GM21367 (cell line): ENCODE results near the gene AEN.

Experiments
- ATAC-seq: cut with Tn5 transposase; IDR thresholded peaks from one replicate; pipeline ENCODE4 v1.9.1; 2021; ENCODE audit not compliant: unreplicated experiment

The AEN gene

DNA sequence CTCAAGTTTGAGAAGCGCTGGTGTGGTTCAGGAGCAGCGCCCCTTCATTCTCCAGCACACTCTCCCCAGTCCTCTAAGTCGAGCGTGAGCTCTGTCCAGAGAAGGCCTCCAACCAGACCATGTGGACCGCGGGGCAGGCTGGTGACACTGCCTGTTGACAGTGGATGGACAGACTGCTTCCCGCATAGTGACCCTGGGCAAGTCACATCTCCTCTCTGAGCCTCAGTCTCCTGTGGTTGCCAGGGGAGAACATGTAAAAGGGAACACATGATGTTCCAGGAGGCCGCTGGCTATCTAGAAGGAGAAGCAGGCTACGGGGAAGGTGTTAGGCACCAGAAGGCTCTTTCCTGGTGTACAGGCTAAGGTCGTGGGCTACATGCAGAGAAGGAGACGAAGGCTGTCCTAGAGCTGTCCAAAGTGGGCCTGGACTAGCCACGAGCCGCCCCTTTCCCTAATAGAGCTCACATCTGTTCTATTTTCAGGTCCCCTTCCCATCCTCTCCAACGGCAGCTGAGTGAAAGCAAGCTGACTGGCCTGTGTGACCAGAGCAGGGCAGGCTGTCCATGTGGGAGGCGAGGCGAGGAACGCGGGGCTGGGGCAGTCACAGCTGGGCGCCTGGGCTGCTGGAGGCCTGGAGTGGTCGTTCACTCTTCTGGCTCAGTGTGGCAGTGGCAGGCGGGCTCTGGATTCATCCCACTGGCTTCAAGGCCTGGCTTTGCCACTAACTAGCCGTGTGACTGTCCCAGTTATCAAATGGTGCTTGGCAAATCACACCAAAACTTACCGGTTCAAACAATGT is 28.8 kb downstream of the AEN start:
- ATAC-seq: no peak

DNA sequence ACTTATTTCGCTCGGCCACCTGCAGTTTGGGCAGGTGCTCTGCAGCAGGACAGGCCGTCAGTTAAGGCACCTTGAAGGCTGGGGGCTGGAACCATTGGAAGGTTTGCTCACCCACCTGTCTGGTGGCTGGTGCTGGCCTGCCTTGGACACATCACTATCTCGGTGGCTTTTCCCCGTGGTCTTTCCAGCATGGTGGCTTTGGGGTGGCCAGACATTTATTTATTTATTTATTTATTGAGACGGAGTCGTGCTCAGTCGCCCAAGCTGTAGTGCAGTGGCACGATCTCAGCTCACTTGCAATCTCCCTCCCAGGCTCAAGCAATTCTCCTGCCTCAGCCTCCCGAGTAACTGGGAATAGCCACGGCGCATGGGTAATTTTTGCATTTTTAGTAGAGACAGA is 29.4 kb downstream of the AEN start:
- no peak for ATAC-seq

DNA sequence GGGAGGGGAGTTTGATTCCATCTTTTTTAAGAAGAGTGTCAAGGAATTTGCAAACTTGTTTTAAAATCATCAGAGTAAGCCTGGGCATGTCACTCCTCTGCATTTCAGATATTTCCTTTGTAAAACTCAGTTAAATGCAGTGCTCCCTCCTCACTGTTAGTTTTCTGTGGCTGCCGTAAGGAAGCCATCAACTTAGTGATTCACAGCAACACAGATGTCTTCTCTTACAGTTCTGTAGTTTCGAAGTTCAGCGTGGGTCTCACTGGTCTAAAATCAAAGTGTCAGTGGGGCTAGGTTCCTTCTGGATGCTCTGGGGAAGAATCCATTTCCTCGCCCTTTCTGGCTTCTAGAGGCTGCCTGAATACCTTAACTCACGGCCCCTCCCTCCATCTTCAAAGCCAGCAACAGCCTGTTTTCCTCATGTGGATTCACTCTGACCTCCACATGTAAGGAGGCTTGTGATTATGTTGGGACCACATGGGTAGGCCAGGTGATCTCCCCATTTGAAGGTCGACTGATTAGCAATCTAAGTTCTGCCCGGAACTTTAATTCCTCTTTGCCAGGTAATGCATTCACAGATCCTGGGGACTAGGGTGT is 30.1 kb downstream of the AEN start:
- no peak for ATAC-seq

DNA sequence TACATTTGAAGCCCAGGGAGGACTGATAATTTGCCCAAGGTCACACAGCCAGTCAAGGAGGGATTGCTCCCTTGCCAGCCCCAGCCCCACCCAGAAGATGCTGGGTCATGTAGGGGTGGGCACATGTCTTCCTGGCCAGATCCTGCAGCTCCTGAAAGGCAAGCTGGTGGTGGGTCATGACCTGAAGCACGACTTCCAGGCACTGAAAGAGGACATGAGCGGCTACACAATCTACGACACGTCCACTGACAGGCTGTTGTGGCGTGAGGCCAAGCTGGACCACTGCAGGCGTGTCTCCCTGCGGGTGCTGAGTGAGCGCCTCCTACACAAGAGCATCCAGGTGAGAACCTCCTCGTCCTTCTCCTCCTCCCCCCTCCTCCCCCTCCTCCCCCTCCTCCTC is 30.8 kb downstream of the AEN start:
- no peak for ATAC-seq

DNA sequence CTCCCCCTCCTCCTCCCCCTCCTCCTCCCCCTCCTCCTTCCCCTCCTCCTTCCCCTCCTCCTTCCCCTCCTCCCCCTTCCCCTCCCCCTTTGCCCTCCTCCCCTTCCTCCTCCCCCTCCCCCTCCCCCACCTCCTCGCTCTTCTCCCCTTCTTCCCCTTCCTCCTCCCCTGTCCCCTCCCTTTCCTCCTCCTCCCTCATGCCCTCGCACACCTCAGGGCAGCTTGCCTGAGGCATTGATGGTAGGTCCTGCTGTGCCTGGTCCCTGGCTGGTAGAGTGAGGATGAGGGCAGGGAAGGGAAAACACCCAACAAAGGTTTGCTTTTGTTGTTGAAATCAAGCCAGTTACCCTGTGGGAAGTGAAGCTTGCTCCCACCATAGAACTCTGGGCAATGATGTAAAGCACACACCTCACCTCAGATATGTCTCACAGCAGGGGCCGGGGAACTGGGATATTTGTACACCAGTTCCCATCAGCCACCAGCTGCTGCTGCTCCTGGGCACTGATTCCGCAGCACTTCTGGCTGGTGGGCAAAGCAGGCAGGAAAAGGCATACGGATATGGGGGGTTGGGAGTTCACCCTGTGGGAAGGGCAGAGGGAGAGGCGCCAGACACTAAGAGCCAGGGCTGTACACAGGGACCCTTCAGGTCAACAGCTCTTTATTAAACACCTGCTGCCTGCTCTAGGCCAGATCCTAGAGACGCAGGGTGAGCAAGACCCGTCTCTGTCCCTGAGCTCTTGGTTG is 31.5 kb downstream of the AEN start:
- no peak for ATAC-seq

DNA sequence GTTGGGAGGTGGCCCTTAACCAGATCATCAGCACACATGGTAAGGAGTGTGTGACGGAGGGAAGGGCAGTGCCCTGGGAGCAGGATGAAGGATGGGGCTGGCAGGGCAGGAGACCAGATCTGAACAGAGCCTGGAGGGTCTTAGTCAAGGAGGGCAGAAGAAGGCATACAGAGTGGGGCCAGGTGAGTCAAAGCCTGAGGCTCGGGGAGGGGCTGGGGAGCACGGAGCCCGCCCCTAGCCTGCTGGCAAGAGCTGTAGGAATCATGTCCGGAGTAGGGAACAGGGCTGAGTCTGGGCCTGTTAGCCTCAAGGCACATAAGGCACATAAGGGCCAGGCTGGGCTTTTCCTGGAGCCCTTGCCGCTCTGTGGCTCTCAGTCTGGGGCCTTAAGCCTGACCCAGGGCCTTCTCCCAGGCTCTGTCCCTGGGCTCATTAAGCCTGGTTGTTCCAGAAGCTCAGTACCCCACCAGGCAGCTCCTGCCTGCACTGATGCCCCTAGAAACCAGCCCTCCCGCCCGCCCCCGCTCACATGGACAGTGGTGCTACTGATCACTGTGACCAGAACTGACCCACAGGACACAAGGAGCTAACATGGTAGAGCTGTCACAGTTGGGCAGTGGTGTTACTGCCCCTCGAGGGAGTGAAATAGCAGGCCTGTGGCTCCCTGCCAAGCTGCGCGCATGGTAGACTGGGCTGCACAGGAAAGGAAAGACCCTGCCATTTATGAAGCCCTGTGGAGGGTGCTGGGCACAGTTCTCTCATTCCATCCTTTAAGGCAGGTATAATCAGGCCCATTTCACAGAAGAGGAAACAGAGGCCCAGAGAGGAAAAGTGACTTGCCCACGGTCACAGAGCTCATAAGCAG is 32.3 kb downstream of the AEN start:
- no peak for ATAC-seq

DNA sequence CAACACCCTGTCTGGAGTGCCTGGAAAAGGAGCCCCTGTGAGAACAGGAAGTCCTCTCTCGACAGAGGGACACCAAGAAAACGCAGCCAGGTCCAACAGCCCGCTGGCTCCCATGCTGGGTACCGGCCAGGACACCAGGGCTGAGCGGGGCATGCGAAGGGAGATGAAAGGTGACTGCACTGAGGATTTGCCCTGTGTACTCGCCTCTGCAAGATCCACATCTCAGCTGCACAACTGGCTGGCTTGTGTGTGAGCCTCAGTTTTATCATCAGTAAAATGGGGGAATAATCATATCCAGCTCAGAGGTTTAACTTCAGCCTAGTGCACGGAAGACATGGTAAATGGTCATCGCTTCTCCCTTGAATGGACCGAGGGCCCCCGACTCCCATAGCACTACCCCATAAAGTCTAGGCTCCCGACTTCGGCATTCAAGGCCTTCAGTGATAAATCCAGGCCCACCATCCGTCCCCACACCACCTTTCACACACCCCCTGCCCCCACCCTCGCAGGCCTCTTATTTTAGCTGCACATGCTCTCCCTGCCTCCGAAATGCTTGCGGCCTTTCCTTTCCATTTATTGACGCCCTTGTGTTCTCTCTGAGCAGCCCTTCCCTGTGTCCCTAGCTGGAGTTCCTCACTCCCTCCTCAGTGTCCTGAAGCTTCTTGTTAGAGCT is 33.4 kb downstream of the AEN start:
- ATAC-seq: no peak

DNA sequence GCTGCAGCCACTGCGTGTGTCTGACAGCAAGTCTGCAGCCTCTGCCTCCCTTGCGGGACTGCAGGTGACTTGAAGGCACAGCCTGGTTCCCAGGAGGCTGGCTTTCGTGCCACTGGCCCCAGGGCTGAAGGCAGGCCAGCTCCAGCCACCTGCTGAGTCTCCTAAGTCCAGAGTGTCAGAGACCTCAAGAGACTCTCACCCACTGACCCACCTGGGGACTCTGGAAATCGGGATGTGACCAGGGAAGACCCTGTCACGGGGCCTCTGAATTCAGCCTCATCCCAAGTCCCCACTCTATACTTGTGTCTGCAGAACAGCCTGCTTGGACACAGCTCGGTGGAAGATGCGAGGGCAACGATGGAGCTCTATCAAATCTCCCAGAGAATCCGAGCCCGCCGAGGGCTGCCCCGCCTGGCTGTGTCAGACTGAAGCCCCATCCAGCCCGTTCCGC is 34.0 kb downstream of the AEN start:
- no peak for ATAC-seq

DNA sequence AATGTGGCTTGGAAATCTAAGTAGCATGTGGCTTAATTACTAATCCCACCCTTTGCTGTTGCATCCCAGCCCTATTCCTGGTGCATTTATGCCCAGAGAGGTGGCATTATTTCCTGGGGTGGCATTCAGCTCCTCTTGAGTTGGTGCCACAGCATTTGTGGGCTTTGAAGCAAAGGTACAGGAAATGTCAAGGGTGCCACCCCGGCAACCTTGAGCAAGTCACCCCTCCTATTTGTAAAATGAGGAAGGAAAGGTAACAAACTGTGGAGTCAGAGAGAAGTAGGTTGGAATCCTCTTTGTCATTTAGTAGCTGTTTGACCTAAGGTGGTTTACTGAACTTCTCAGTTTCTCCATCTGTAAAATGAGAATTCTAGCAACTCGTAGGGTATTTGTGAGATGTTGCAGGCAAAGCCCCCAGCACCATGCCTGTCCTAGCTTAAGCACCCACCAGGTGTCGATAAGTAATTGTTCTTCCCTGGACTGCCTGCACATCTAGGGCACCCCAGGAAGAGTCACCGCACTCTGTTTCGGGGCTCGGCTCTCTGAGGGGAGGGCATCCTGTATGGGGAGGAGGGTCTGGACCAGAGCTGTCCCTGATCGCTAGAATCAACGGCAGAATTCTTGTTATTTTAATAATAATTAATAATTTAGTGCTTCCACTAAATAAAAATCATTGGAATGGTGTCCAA is 34.8 kb downstream of the AEN start:
- ATAC-seq: no peak

DNA sequence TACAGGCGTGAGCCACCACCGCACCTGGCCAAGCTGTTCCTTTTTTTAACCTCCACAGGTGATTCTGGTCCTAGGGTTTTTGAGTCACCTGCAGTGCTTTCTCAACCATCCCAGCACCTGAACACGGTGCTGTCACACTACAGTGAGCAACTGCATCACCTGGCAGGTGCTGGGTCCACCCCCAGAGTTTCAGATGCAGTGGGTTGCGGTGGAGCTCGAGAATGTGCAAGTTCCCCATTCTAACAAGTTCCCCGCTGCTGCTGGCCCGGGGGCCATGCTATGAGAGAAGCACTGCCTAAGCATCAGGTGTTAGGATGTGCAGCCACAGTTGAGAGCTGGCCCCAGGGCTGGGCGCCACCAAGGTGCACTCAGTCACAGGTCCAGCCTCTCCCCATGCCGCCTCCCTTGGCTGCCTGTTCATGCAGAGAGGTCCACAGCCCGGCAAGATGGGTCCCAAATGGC is 35.7 kb downstream of the AEN start:
- ATAC-seq: peak; percentile 91

DNA sequence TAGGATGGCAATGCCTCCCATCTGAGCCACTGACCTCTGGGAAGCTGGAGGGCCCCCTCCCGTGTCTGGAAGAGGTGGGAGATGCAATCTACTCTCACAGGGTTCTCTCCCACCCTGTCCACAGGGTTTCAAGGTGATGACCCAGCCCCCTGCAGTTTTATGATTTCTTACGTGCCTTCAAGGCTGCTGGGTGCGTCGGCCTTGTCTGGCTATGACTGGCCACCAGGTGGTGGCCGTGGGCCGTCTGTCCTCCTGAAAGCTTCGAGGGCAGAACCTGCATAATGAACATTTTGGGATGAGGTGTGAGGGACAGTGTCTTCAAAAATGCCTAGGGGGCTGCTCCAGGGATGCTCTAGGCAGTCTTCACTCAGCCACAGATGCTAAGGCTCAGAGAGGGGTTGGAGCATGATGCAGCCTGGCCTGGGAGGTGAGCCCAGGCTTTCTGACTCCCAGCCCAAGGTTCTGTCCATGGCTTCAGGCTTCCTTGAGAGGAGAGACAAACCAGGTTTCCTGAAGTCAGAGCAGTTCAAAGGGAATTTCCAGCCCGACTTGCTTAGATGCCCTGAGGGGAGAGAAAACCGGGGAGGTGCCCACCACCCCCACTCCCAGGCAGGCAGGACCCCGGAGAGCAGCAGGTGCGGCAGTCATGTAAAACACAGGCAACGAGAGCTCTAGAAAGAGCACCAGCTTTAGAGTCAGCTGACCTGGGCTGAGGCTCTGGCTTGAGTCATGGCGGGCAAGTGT is 36.4 kb downstream of the AEN start:
- ATAC-seq: no peak

DNA sequence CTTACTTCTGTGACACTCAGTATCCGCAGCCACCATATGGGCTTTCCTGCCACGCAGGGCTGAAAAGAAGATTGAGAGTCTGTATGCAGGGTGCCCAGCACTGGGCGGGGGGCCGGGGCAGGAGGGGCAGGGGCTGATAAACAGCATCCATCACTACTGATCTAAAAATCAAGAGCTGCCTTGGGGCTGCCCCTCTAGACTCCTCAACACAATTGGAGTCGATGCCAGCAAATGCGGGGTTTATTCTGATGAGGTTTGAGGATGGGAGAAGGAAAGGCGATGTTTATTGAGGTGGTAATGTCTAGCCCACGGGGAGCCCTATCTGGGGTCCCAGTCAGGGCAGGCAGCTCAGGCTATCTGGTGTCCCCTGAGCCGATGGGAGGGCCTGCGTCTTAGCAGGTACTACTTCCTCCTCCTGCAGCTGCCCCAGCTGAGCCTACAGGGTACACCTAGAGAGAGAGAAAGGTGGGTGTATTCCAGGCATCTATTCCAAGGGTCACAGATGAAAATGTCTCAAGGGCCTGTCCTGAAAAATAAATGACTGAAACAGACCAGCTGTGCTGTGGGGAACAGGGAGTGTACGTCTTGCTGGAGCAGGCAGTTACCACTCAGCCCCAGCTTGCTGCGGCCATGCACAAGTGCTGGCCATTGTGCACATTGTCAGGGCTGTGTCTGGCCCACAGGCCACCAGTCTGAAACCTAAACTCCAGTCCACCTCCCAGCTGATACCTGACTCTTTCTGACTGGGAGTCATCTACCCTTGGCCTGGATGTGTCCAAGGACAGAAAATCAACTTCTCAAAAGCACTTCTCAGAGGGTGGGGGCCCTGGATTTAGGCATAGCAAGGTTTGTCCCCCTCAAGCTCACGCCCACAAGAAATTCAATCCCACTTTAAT is 37.2 kb downstream of the AEN start:
- no peak for ATAC-seq

DNA sequence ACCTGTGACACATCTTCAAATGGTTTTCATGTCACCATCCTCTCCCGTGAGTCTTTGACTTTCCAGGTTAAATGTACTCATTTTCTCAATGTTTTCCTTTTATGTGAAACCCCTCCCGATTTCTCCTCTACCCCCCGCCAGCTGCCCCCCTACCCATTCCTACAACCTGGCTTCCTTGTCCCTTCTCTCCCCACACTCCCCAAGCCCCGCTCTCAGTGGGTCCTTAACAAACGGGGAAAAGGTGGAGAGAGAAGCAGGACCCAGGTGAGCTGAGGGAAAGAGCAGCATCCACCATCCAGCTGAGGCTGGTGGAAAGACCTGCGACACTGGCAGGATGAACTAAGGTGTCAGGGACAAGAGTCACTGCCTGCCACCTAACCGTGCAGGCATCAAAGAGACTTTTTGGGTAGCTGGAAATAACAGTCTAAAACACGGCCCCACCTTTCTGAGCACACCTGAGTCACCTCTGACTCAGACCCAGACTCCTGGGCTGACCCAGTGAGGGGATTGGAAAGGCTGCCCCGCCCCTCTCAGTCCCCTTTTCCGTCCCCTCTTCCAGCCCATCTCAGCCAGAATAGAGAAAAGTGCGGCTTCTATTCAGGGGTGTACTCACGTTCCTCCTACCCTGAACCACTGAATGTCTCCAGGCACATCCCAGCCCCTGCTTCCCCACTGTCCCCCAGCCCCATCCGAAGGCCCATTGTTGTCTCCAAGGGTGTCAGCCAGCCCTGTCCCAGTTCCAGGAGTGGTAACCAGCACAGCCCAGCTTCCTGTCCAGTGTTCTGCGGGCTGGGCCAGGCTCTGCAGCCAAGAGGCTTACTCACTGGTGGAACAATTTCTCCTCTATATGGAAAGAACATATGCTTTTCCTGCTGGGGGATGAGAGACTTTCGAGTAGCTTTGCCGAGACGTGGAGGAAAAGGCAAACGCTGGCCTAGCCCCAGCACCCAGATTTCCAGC is 38.1 kb downstream of the AEN start:
- no peak for ATAC-seq

DNA sequence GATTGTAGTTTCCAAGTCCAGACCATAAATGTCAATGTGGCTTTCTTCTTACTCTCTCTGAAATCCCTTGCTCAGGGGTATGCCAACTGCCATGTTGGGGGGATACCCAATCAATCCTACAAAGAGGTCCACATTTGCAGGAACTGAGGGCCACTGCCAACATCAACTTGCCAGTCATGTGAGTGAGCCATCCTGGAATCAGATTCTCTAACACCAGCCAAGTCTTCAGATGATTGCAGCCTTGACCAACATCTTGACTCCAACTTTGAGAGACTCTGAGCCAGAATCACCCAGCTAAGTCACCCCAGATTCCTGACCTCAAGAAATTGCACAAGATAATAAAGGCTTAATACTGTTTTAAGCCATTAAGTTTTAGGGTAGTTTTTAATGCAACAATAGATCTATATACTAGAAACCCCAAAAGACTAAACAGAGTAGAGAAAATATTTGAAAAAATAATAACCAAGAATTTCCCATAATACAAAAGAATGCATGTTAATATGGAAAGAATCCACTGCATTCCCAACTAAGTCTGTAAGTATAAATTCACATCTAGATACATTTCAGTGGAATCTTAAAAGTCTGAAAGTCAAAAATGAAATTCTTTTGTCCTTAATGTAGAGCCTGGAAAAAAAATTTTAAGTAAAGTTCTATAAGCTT is 40.0 kb downstream of the AEN start:
- ATAC-seq: no peak

DNA sequence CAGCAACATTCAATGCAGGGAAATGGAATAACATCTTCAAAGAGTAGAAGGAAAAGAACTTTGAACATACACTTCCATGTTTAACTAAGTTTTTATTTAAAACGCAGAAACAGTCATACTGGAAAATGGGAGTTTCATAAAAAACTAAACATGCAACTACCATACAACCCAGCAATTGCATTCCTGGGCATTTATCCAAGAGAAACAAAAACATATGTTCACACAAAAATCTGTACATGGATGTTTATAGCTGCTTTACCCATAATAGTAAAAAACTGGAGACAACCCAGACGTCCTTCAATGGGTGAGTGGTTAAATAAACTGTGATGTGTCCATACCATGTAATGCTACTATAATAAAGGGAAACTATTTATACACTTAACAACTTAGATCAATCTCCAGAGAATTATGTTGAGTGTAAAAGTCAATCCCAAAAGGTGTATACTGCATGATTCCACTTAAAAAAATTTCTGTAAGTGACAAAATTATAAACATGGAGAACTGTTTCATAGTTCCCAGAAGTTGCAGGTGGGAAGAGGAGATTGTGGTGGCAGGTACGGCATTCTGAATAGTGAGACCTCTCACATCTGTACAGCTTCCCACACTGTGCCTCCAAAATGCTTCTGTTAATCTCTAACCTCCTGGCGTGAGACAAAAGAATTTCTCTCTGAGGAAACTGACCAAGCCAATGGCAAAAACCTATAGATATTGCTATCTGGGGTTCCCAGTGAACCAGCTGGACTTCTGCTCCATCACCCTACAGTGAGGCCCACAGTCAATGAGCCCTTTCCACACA is 40.8 kb downstream of the AEN start:
- ATAC-seq: no peak

DNA sequence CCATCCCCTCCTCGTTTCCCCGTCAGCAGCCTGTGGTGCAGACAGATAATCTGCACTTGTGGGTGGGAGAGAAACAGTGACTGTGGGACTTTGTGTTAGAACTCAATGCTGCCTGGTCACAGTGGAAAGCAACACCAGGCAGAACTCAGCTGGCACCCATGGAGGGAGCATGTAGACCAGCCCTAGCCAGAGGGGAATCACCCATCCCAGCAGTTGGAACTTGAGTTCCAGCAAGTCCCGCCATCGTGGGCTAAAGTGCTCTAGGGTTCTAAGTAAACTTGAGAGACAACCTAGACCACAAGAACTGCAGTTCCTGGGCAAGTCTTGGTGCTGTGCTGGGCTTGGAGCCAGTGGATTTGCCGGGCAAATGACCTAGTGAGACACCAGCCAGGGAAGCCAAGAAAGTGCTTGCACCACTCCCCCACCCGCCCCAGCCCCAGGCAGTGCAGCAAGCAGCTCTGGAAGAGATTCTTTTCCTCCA is 42.0 kb downstream of the AEN start:
- no peak for ATAC-seq
